Neural cell (in vitro differentiated cells): ENCODE data around the gene GRP.

ENCODE experiments used
- CTCF ChIP-seq: fragments of 450-650 bp; IDR thresholded peaks from 2 replicates; pipeline ENCODE4 v1.5.1; 2014; ENCODE audit warnings: antibody characterized with exemption, mild to moderate bottlenecking, moderate library complexity; ENCODE audit not compliant: poor library complexity, severe bottlenecking
- EP300 ChIP-seq: fragments of 450-650 bp; conservative IDR thresholded peaks from 2 replicates; pipeline ENCODE4 v1.6.1; 2014; ENCODE audit warnings: antibody characterized with exemption, mild to moderate bottlenecking, moderate library complexity; ENCODE audit not compliant: poor library complexity, severe bottlenecking
- EZH2 ChIP-seq: fragments of 200-600, 300-800 bp; shearing (Covaris generic), sonication (generic); IDR thresholded peaks from 2 replicates; pipeline ENCODE4 v1.6.1; 2014; ENCODE audit warnings: antibody characterized with exemption, low read length, borderline replicate concordance, mild to moderate bottlenecking; ENCODE audit not compliant: insufficient read depth, poor library complexity, severe bottlenecking
- MXI1 ChIP-seq: fragments of 450-650 bp; conservative IDR thresholded peaks from 2 replicates; pipeline ENCODE4 v1.6.1; 2014; ENCODE audit warnings: antibody characterized with exemption, mild to moderate bottlenecking; ENCODE audit not compliant: poor library complexity, severe bottlenecking
- POLR2AphosphoS5 ChIP-seq: IDR thresholded peaks from 2 replicates; pipeline ENCODE4 v1.6.1; 2012
- RAD21 ChIP-seq: fragments of 450-650 bp; conservative IDR thresholded peaks from 2 replicates; pipeline ENCODE4 v1.6.1; 2014; ENCODE audit warnings: antibody characterized with exemption, mild to moderate bottlenecking, moderate library complexity
- REST ChIP-seq: IDR thresholded peaks from 2 replicates; pipeline ENCODE4 v1.6.1; 2012; ENCODE audit warnings: borderline replicate concordance
- SMC3 ChIP-seq: fragments of 450-650 bp; conservative IDR thresholded peaks from 2 replicates; pipeline ENCODE4 v1.6.1; 2014; ENCODE audit warnings: antibody characterized with exemption, mild to moderate bottlenecking, moderate library complexity; ENCODE audit not compliant: poor library complexity
- TAF1 ChIP-seq: IDR thresholded peaks from 2 replicates; pipeline ENCODE4 v1.6.1; 2012; ENCODE audit warnings: low read depth

GRCh38 chr18:59231114-59231513 lies 11.2 kb downstream of the GRP start:
- TF ChIP-seq CTCF (no peak), POLR2AphosphoS5 (no peak), SMC3 (no peak), EP300 (no peak), EZH2 (no peak), RAD21 (no peak), REST (no peak), MXI1 (no peak), TAF1 (no peak)
